Psoas muscle (tissue), 8 donors: Measurements from ENCODE around the gene PPME1. TPM values are rescaled to one million over a fixed set of nuclear protein-coding genes. Genes with fewer than 3 reads are reported as not detected.

Experiments
- ATAC-seq, 4 donors: fragments of 200-7000 bp; cut with Tn5 transposase; one replicate each; pipeline ENCODE4 v1.9.1; 2020; ENCODE audit warnings: moderate library complexity in 3 of 4, mild to moderate bottlenecking in 2 of 4
- DNase-seq, 2 donors: peaks; one replicate each; pipeline ENCODE4 v3.0.0-alpha.2; 2020
- H3K27ac ChIP-seq: fragments of 200-600 bp; one replicate; pipeline ENCODE4 v1.8.0; 2022
- H3K27me3 ChIP-seq, 3 donors: fragments of 200-600 bp in 1 of 3; one replicate each; pipeline versions ENCODE4 v1.6.1 to v1.8.0; 2013 to 2022; ENCODE audit warnings: low read length in 2 of 3, mild to moderate bottlenecking in 2 of 3, moderate library complexity in 1 of 3; ENCODE audit not compliant: insufficient read depth in 3 of 3
- H3K36me3 ChIP-seq, 2 donors: fragments of 200-600 bp in 1 of 2; one replicate each; pipeline versions ENCODE4 v1.6.1 to v1.8.0; 2013 to 2022; ENCODE audit warnings: low read depth in 1 of 2, mild to moderate bottlenecking in 1 of 2, moderate library complexity in 1 of 2; ENCODE audit not compliant: insufficient read depth in 1 of 2
- H3K4me1 ChIP-seq: fragments of 200-600 bp; one replicate; pipeline ENCODE4 v1.8.0; 2022
- H3K4me3 ChIP-seq: fragments of 200-600 bp; one replicate; pipeline ENCODE4 v1.8.0; 2022; ENCODE audit warnings: mild to moderate bottlenecking
- H3K9me3 ChIP-seq: fragments of 200-600 bp; one replicate; pipeline ENCODE4 v1.8.0; 2022
- WGBS, 3 donors: extraction: QIAGEN DNeasy Blood & Tissue Kit; methylation state at CpG; one replicate each; pipeline versions ENCODE4 v1.1.6 to v1.1.7; 2013; 5-methylcytosine and 5-hydroxymethylcytosine counted together
- intact Hi-C, 2 donors: fragments of 100-400 bp; cut with DNase I; formaldehyde crosslinking; loops; one replicate each; pipeline versions ENCODE4 v1.11.0 to v1.14.2; 2022
- polyA plus RNA-seq, 3 donors: library from polyadenylated mRNA; stranded (reverse); fragments of 200-250 nt; gene quantifications; one replicate each; pipeline ENCODE4 v1.2.3, GENCODE V29; 2013
- total RNA-seq, 4 donors: library from RNA; stranded (reverse); fragmentation: NEBNext Ultra II Directional in 2 of 4; extraction: Animal tissue kit (Norgen Biotek cat#: 25700) in 2 of 4; gene quantifications; one replicate each; pipeline versions ENCODE4 v1.2.1 to v1.2.4, GENCODE V29; 2021 to 2023
- TF ChIP-seq, protein P1 (sequence below): fragments of 200-600 bp; IDR thresholded peaks from one replicate; pipeline ENCODE4 v1.8.0; 2022; ENCODE audit warnings: antibody characterized with exemption
- donor health status: healthy with polysubstance abuse.
- donor health status: DM: no; HTN: no; CAD: no; lungs with moderate emphysema.
- donor health status: Bipolar disorder and iron deficiency.
- donor health status: healthy.
- donor health status: DM: yes; HTN: yes; CAD: no.
- donor health status: DM: no; HTN: no; CAD: no.
- donor health status: DM: no; HTN: no; CAD: no.
- donor health status: DM: yes; HTN: yes; CAD: no.

The PPME1 gene
- total and polyA plus RNA-seq, 7 donors: 28.3 to 47.9 (median 43.1) TPM

DNA sequence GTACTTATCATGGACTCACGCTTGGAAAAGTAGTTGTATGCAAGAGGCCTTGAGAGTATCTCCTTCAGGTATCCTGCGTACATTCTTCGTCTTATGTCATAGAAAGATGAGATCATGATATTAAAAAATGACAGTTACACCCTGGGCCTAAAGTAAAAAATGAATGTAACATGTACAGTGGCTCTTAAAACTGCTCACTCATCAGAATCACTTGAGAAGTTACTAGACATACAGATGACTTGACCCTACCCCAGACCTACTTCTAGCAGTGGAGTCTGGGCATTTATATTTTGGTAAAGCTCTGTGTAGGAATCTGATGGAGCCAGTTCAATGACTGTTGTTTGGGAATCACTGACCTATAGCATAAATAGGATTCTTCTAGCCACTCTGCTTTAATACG lies 54.5 kb downstream of the PPME1 start:
- Histone ChIP-seq H3K27me3 (no peaks in the 10 kb centered on the region), H3K9me3 (no peaks in the 10 kb centered on the region), H3K36me3 (peaks cover 0 to 19% of the 10 kb centered on the region in 2 donors), H3K4me3 (no peak overlapping the region), H3K4me1 (peaks cover 13% of the 10 kb centered on the region), H3K27ac (no peak overlapping the region)
- intact Hi-C loops: no loop called here
- DNase-seq (no peak), ATAC-seq (no peak)
- WGBS, 3 donors: 97 to 98% (median 97%) methylated on average over 4 of the region's 4 CpGs
- TF ChIP-seq, protein P1, sequence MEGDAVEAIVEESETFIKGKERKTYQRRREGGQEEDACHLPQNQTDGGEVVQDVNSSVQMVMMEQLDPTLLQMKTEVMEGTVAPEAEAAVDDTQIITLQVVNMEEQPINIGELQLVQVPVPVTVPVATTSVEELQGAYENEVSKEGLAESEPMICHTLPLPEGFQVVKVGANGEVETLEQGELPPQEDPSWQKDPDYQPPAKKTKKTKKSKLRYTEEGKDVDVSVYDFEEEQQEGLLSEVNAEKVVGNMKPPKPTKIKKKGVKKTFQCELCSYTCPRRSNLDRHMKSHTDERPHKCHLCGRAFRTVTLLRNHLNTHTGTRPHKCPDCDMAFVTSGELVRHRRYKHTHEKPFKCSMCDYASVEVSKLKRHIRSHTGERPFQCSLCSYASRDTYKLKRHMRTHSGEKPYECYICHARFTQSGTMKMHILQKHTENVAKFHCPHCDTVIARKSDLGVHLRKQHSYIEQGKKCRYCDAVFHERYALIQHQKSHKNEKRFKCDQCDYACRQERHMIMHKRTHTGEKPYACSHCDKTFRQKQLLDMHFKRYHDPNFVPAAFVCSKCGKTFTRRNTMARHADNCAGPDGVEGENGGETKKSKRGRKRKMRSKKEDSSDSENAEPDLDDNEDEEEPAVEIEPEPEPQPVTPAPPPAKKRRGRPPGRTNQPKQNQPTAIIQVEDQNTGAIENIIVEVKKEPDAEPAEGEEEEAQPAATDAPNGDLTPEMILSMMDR: no peak

DNA sequence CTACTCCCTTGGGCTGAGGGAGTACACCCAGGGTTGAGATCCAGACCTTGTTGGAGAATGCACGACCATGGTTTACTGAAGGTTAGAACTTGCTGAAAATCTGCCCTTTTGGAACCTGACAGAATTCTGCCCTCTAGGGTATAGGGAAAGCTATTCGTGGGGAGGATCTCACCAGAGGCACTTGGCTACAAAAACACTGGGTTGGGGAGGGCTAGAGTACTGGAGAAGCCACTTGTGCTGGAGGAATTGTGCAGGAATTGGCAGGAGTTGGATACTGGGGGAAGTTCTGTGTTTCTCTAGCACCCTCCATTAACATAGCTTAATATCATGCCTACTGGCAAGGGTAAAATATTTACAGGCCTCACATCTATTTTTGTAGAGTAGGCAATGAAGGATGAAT lies 55.8 kb downstream of the PPME1 start:
- H3K27ac ChIP-seq: peak overlapping the region; percentile 23
- no peak overlapping the region for H3K4me3 ChIP-seq
- intact Hi-C loops: no loop called here
- DNase-seq: no peak
- no peaks in the 10 kb centered on the region for H3K27me3 ChIP-seq
- peaks cover 13% of the 10 kb centered on the region for H3K4me1 ChIP-seq
- H3K9me3 ChIP-seq: no peaks in the 10 kb centered on the region
- WGBS, 3 donors: 20 to 50% (median 41%) methylated on average over 2 of the region's 2 CpGs
- TF ChIP-seq, protein P1: no peak
- H3K36me3 ChIP-seq: peaks cover 0 to 33% of the 10 kb centered on the region in 2 donors
- peak in 2 of 4 donors; percentile 38 to 46 for ATAC-seq

DNA sequence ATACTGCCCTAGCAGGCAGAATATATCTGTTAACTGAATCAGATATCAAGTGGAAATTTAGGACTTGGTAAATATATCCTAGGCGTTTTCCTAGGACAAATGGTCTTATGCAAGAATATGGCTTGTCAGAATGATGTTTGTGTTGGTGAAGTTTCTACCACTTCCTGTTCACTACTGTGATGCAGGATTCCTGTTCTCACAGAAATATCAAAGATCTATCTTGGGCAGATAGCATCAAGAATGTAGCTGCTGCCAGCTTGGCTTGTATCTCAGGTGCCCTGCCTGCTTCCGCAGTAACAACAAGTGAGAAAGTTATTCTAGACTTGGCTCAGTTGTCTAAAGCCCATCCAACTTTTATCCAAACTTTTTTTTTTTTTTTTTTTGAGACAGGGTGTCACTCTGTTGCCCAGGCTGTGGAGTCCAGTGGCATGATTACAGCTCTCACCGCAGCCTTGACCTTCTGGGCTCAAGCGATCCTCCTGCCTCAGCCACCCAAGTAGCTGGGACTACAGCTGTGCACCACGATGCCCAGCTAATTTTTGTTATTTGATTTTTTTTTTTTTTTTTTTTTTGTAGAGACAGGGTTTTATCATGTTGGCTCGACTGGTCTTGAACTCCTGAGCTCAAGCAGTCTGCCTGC lies 61.3 kb downstream of the PPME1 start:
- ATAC-seq (peak; percentile 53 to 91 (median 72)), DNase-seq (no peak)
- peaks cover 3 to 68% of the 10 kb centered on the region in 2 donors for H3K36me3 ChIP-seq
- peaks cover 12% of the 10 kb centered on the region for H3K4me1 ChIP-seq
- TF ChIP-seq, protein P1: no peak
- intact Hi-C loops: no loop called here
- peak overlapping the region; percentile 68 for H3K27ac ChIP-seq
- 47 to 63% (median 50%) methylated on average over 6 of the region's 6 CpGs for WGBS, 3 donors
- no peaks in the 10 kb centered on the region for H3K9me3 ChIP-seq
- no peak overlapping the region for H3K4me3 ChIP-seq
- no peaks in the 10 kb centered on the region for H3K27me3 ChIP-seq

DNA sequence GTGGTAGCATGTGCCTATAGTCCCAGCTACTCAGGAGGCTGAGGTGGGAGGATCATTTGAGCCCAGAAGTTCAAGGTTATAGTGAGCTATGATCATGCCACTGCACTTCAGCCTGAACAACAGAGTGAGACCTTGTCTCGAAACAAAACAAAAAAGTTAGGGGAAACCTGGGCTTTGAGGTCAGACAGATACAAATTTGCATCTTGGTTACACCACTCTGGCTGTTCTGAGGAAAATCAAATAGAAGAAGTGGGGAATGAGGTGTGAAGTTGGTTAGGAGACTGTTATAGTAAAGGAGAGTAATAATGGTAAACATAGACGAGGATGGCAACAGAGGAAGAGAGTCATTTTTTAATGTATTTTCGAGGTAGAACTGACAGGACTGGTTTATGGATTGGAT lies 62.6 kb downstream of the PPME1 start:
- ATAC-seq (no peak), DNase-seq (no peak)
- Histone ChIP-seq H3K36me3 (peaks cover 3 to 81% of the 10 kb centered on the region in 2 donors), H3K9me3 (no peaks in the 10 kb centered on the region), H3K27me3 (no peaks in the 10 kb centered on the region), H3K4me1 (peaks cover 1% of the 10 kb centered on the region), H3K4me3 (no peak overlapping the region), H3K27ac (no peak overlapping the region)
- TF ChIP-seq, protein P1: no peak
- 94 to 97% (median 96%) methylated on average over 3 of the region's 3 CpGs for WGBS, 3 donors
- intact Hi-C loops: no loop called here

DNA sequence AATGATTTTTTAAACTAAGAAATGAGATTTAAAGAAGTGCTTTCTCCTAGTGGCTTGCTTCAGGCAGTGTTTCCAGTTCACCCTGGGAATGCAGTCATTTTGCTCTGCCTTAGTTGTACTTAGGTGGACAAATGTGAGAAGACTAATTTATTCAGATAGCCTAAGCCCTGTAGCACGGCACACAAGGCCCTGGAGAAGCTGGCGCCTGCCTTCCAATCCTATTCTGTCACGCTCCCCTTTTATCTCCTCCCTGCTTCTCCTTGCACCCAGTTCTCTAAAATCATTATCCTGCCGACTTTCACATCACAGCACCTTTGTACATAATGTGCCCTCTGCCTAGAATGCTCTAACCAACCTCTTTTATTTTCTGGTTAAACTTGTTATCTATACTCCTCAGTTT lies 64.0 kb downstream of the PPME1 start:
- DNase-seq: no peak
- H3K27me3 ChIP-seq: no peaks in the 10 kb centered on the region
- WGBS, 3 donors: 76 to 90% (median 79%) methylated on average over 4 of the region's 4 CpGs
- TF ChIP-seq, protein P1: no peak
- ATAC-seq: no peak
- intact Hi-C loops: no loop called here
- peaks cover 3 to 91% of the 10 kb centered on the region in 2 donors for H3K36me3 ChIP-seq
- H3K4me1 ChIP-seq: no peaks in the 10 kb centered on the region
- no peak overlapping the region for H3K4me3 ChIP-seq
- no peaks in the 10 kb centered on the region for H3K9me3 ChIP-seq
- H3K27ac ChIP-seq: no peak overlapping the region
